HEK293 (cell line): ENCODE data around the gene VGLL3.

Experiments
- SP2 ChIP-seq: fragments of 450-650 bp; formaldehyde crosslinking; IDR thresholded peaks from 2 replicates; pipeline ENCODE4 v1.5.1; 2016; ENCODE audit warnings: missing biosample characterization, missing genetic modification characterization
- ZNF76 ChIP-seq: fragments of 450-650 bp; formaldehyde crosslinking; IDR thresholded peaks from 2 replicates; pipeline ENCODE4; 2016; ENCODE audit warnings: low read depth, missing biosample characterization, missing genetic modification characterization, borderline replicate concordance
- ZNF768 ChIP-seq: fragments of 450-650 bp; formaldehyde crosslinking; IDR thresholded peaks from 2 replicates; pipeline ENCODE4 v1.5.1; 2018; ENCODE audit warnings: missing biosample characterization, mild to moderate bottlenecking, missing genetic modification characterization
- TF ChIP-seq, protein P1 (sequence below): fragments of 450-650 bp; formaldehyde crosslinking; IDR thresholded peaks from 2 replicates; pipeline ENCODE4 v1.5.1; 2016; ENCODE audit warnings: missing biosample characterization, missing genetic modification characterization
- TF ChIP-seq, protein P2 (sequence below): fragments of 450-650 bp; formaldehyde crosslinking; IDR thresholded peaks from 2 replicates; pipeline ENCODE4 v1.5.1; 2016; ENCODE audit warnings: missing biosample characterization, missing genetic modification characterization
- TF ChIP-seq, protein P3 (sequence below): fragments of 450-650 bp; formaldehyde crosslinking; IDR thresholded peaks from 2 replicates; pipeline ENCODE4 v1.5.1; 2016; ENCODE audit warnings: missing biosample characterization, missing genetic modification characterization

DNA sequence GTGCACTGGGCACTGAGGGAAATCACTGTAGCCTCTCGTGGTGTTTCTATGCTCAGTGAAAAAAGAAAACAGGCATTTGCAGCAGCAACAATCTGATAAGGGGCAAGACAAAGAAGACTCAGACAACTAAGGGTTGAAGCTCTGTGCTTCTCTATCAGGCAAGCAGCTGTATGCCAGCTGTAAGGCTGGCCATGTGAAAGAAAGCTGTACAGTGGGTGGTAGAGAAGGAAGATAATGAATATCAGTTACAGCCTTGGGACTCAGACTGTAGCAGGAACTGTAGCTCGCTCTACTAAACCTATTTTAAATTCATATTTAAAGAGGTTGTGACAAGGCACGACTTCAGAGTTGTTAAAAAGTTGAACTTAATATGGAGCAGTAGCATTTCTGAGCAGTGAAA lies 76.3 kb downstream of the VGLL3 start:
- TF ChIP-seq ZNF76 (no peak), SP2 (no peak), ZNF768 (no peak)
- TF ChIP-seq, protein P1, sequence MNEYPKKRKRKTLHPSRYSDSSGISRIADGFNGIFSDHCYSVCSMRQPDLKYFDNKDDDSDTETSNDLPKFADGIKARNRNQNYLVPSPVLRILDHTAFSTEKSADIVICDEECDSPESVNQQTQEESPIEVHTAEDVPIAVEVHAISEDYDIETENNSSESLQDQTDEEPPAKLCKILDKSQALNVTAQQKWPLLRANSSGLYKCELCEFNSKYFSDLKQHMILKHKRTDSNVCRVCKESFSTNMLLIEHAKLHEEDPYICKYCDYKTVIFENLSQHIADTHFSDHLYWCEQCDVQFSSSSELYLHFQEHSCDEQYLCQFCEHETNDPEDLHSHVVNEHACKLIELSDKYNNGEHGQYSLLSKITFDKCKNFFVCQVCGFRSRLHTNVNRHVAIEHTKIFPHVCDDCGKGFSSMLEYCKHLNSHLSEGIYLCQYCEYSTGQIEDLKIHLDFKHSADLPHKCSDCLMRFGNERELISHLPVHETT (tag by site-specific recombination) = no peak
- TF ChIP-seq, protein P2, sequence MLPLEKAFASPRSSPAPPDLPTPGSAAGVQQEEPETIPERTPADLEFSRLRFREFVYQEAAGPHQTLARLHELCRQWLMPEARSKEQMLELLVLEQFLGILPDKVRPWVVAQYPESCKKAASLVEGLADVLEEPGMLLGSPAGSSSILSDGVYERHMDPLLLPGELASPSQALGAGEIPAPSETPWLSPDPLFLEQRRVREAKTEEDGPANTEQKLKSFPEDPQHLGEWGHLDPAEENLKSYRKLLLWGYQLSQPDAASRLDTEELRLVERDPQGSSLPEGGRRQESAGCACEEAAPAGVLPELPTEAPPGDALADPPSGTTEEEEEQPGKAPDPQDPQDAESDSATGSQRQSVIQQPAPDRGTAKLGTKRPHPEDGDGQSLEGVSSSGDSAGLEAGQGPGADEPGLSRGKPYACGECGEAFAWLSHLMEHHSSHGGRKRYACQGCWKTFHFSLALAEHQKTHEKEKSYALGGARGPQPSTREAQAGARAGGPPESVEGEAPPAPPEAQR = no peak
- TF ChIP-seq, protein P3, sequence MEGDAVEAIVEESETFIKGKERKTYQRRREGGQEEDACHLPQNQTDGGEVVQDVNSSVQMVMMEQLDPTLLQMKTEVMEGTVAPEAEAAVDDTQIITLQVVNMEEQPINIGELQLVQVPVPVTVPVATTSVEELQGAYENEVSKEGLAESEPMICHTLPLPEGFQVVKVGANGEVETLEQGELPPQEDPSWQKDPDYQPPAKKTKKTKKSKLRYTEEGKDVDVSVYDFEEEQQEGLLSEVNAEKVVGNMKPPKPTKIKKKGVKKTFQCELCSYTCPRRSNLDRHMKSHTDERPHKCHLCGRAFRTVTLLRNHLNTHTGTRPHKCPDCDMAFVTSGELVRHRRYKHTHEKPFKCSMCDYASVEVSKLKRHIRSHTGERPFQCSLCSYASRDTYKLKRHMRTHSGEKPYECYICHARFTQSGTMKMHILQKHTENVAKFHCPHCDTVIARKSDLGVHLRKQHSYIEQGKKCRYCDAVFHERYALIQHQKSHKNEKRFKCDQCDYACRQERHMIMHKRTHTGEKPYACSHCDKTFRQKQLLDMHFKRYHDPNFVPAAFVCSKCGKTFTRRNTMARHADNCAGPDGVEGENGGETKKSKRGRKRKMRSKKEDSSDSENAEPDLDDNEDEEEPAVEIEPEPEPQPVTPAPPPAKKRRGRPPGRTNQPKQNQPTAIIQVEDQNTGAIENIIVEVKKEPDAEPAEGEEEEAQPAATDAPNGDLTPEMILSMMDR (tag by site-specific recombination) = no peak
